NCI-H146 treated with DMSO at 0.1 percent for 48 hours (cell line): ENCODE results near the gene ASB12.
"Not testable (repeated sequence)": the region's sequence is repeated elsewhere in the genome, so short reads cannot be mapped to it uniquely, and the experiment has no call there.

Source experiments
- DNase-seq: peaks from one replicate; lab custom pipeline; 2025; ENCODE audit not compliant: unreplicated experiment; lab: John Stamatoyannopoulos, UW

The ASB12 gene

GRCh38 chrX:64230123-64230970, at the start of gene ASB12:
Gene ASB12, minus strand, starts transcription at chrX:64230607. Its CDS starts 4,957 bp downstream, at chrX:64225650.
- DNase-seq: no peak

- DNase-seq: no peak
Observed at GRCh38 chrX:64265265-64265664, 34.9 kb upstream of the ASB12 start.

GRCh38 chrX:64229154-64229553, 1.3 kb downstream of the ASB12 start:
- no peak for DNase-seq

- no peak for DNase-seq
Observed at GRCh38 chrX:64218023-64218422, 12.4 kb downstream of the ASB12 start.

- DNase-seq: not testable (repeated sequence)
Observed at GRCh38 chrX:64213989-64214388, 16.4 kb downstream of the ASB12 start.

GRCh38 chrX:64206556-64207162, 23.7 kb downstream of the ASB12 start:
- no peak for DNase-seq

GRCh38 chrX:64205735-64206501, 24.5 kb downstream of the ASB12 start:
- peak; percentile 88 for DNase-seq

- DNase-seq: no peak
Observed at GRCh38 chrX:64205441-64205734, 25.0 kb downstream of the ASB12 start, which contains the start of gene AMER1. Gene AMER1, minus strand, starts transcription at chrX:64205708. Its CDS starts 12,422 bp downstream, at chrX:64193286.

- DNase-seq: no peak
Observed at GRCh38 chrX:64204701-64205440, 25.5 kb downstream of the ASB12 start.

- DNase-seq: peak; percentile 27
Observed at GRCh38 chrX:64204252-64204651, 26.2 kb downstream of the ASB12 start.

- no peak for DNase-seq
Observed at GRCh38 chrX:64202808-64203325, 27.5 kb downstream of the ASB12 start.

GRCh38 chrX:64198036-64198435, 32.4 kb downstream of the ASB12 start:
- DNase-seq: no peak

GRCh38 chrX:64196606-64197005, 33.8 kb downstream of the ASB12 start:
- no peak for DNase-seq

- DNase-seq: no peak
Observed at GRCh38 chrX:64195862-64196261, 34.5 kb downstream of the ASB12 start.

- no peak for DNase-seq
Observed at GRCh38 chrX:64192673-64193072, 37.7 kb downstream of the ASB12 start.

- DNase-seq: no peak
Observed at GRCh38 chrX:64192040-64192439, 38.4 kb downstream of the ASB12 start.

GRCh38 chrX:64191281-64192010, 39.0 kb downstream of the ASB12 start:
- DNase-seq: no peak

GRCh38 chrX:64190136-64190740, 40.2 kb downstream of the ASB12 start:
- no peak for DNase-seq

GRCh38 chrX:64188901-64189300, 41.5 kb downstream of the ASB12 start:
- DNase-seq: no peak

GRCh38 chrX:64187762-64188150, 42.7 kb downstream of the ASB12 start:
- no peak for DNase-seq
